NCI-H2081 treated with DMSO at 0.1 percent for 48 hours (cell line): ENCODE results near the gene OGA.

Experiments used
- DNase-seq: peaks from one replicate; lab custom pipeline; 2025; lab: John Stamatoyannopoulos, UW

Gene OGA

DNA sequence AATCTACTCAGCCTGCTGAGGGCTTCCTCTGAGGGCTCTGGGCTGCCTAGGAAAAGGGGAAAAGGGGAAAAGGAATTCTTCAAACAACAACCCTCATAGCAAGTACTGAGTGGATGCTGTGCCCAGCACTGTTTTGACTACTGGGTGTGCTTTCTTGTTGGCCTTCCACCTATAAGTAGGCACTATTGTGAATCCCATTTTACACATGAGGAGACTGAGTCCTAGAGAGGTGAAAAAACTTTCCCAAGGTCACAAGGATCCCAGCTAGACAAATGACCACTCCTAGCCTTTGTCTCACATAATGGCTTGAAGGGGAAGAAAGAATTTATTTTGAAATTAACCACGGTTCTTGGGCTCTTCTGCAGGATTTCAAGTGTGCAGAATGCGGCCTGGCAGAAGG, 59.4 kb downstream of the OGA start:
- no peak for DNase-seq

- DNase-seq, result no peak
Observed at GRCh38 chr10:101752241-101752640, 66.0 kb downstream of the OGA start.

DNA sequence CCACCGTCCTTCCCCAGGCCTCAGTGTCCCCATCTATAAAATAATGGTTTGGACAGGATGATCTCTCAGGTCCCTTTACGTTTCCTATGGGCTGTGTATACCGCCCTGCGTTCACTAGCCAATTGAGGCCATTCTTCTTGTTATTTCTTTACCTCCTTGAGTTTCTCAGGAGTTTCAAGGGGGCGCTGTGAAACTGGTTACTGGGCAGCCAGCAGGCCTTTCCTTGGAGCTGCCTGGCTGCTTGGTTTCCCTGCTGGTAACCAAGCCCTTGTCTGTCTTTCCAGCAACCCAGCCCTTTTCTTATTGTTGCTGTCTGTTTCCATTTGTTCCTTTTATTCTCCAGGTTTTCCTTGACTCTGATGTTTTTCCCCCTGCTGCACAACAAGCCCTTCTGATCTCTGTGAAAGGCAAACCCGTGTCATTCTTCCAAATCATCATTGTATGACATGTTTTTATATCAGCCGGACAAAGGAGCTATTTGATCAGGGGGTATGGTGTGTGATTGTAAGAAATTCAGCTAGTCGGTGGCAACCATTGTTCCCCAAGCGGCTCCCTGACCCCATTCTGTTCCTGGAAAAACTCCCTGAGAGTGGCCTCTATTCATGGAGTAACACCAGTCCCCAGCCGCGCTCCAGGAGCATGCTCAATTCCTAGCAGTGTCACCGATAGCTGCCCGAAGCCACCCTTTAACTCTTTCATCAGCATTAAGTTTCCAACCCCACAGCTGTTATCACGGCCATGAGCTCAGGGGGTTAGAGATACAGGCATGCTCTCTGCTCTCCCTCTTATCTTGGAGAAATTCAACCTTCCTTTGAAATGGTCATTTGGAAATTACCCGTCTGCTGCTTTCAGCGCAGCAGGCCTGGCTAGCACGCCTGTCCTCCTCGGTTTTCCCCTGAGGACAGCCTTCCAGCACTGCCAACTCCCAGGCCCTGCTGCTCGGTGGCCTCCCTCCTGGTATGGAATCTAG, 68.9 kb downstream of the OGA start:
- no peak for DNase-seq

- DNase-seq, result no peak
Observed at GRCh38 chr10:101748496-101748895, 69.7 kb downstream of the OGA start.

- no peak for DNase-seq
Observed at GRCh38 chr10:101745074-101745696, 73.1 kb downstream of the OGA start.

GRCh38 chr10:101744267-101744666, 74.0 kb downstream of the OGA start:
- DNase-seq, result no peak

GRCh38 chr10:101741938-101742337, 76.3 kb downstream of the OGA start:
- DNase-seq, result no peak

DNA sequence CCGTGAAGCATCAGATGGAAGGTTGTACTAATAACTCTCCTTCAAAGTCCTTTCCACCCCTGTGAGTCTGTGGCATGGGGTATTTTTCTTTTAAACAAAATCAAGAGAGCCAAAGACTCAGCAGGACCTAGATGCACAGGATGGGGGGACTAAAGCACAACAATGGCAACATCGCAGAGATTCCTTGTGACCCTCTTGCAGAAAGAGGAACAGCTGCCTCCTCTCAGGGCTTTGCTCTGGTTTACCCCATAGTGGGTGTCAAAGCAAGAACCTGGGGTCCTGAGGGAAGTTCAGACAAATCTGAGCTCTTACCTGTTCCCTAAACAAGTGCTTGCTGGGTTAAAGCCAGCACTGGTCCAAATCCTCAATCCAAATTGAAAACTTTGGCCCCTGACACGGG, 81.6 kb downstream of the OGA start:
- no peak for DNase-seq
